OCI-LY3 (cell line): ENCODE results near the gene MBP.

ENCODE experiments used
- CTCF ChIP-seq: fragments of 200-600, 300-600 bp; sonication (generic); IDR thresholded peaks from 2 replicates; pipeline ENCODE4 v1.5.1; 2014; ENCODE audit warnings: antibody characterized with exemption, low read length, low read depth
- EZH2phosphoT487 ChIP-seq: fragments of 200-600 bp; shearing (Covaris generic); IDR thresholded peaks from 2 replicates; pipeline ENCODE4 v1.6.1; 2018; ENCODE audit warnings: antibody characterized with exemption, mixed run types, low read depth

DNA sequence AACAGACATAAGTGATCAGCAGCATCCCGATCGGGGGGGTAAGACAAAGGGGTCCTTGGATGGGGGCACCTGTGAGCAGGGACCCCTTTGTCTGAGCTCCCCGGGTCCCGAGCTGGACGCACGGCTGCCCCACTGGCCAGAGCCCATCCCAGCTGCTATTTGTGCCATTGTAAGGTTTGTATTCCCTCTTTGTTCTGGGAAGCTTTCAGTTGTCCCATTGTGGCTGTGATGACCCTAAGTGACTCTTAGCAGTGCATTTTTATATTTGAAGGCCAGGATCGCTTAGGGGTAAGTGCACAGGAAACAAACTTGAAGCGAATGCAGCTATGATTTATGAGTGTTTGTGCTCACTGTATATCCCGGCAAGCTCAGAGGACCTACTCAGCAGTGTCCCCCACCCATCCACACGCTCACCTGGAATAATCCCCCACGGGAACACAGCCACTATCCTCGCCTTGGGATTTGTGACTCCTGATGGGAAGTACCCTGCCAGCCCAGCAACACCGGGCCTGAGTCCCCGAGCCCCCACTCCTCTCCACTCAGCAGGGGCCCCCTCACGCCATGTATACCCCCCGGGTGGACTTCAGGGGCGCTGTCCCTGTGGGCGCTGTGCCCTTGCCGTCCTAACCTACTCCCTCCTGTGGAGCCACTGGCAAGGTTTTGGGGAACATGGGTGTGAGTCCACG, 80.1 kb downstream of the MBP start:
- TF ChIP-seq CTCF (no peak), EZH2phosphoT487 (no peak)
